Muscle of leg (tissue), 11 donors: ENCODE results near the gene TNS1. TPM values are rescaled to one million over a fixed set of nuclear protein-coding genes. Genes with fewer than 3 reads are reported as not detected.
"Not testable (repeated sequence)": the region's sequence is repeated elsewhere in the genome, so short reads cannot be mapped to it uniquely, and the experiment has no call there.

Experiments used
- DNase-seq: peaks from one replicate; pipeline ENCODE4 v3.0.0; 2013
- H3K27ac ChIP-seq: one replicate; pipeline ENCODE4 v1.5.1; 2013; ENCODE audit warnings: mild to moderate bottlenecking, low read length, control low read depth
- H3K27me3 ChIP-seq: one replicate; pipeline ENCODE4 v1.6.1; 2013; ENCODE audit warnings: low read length; ENCODE audit not compliant: control insufficient read depth, insufficient read depth
- H3K36me3 ChIP-seq: one replicate; pipeline ENCODE4 v1.6.1; 2013; ENCODE audit warnings: low read length; ENCODE audit not compliant: control insufficient read depth, insufficient read depth
- H3K4me1 ChIP-seq: one replicate; pipeline ENCODE4 v1.6.1; 2013; ENCODE audit warnings: low read length; ENCODE audit not compliant: control insufficient read depth, insufficient read depth
- H3K4me3 ChIP-seq: one replicate; pipeline ENCODE4 v1.5.1; 2013; ENCODE audit warnings: low read length, control low read depth
- H3K9me3 ChIP-seq: replicated peaks from 2 replicates; pipeline ENCODE4 v1.6.1; 2013; ENCODE audit warnings: low read depth, low read length; ENCODE audit not compliant: control insufficient read depth
- WGBS: methylation state at CpG from one replicate; pipeline ENCODE4 v1.1.5; 2013; ENCODE audit warnings: missing lambda C conversion rate; ENCODE audit not compliant: insufficient coverage; 5-methylcytosine and 5-hydroxymethylcytosine counted together
- polyA plus RNA-seq, 8 donors: library from polyadenylated mRNA; unstranded; fragments of 120-200 nt; gene quantifications; one replicate each; pipeline versions ENCODE4 v1.2.1 to v1.2.3, GENCODE V29; 2013; ENCODE audit warnings: inconsistent platforms in 1 of 8, low replicate concordance in 1 of 8; ENCODE audit not compliant: insufficient read length in 8 of 8, insufficient read depth in 1 of 8
- total RNA-seq: library from RNA; stranded (reverse); fragments of 120-200 nt; gene quantifications from one replicate; pipeline ENCODE4 v1.2.4, GENCODE V29; 2013

Gene TNS1
- total and polyA plus RNA-seq, 9 donors = 68.1 to 129 (median 114) TPM

DNA sequence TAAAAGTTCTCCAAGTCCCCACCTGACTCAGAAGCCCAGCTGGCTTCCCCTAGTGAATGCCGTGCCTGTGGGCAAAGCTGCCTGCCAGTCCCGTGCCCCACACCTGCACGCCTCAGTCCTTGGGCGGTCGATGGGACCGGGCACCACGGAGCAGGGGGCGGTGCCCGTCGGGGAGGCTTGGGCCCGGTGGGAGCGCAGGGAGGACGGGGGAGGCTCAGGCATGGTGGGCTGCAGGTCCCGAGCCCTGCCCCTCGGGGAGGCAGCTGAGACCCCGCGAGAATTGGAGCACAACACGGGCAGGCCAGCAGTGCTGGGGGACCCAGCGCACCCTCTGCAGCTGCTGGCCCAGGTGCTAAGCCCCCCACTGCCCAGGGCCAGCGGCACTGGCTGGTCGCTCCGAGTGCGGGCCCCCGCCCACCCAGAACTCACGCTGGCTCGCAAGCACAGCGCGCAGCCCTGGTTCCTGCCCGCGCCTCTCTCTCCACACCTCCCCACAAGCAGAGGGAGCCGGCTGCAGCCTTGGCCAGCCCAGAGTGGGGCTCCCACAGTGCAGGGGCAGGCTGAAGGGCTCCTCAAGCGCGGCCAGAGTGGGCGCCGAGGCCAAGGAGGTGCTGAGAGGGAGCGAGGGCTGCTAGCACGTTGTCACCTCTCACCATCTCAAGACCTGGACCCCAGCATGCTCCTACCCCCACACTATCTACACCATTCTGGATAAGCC, 215.5 kb downstream of the TNS1 start:
- WGBS = 93% methylated on average over 18 of the region's 37 CpGs
- no peak overlapping the region for H3K27ac ChIP-seq

DNA sequence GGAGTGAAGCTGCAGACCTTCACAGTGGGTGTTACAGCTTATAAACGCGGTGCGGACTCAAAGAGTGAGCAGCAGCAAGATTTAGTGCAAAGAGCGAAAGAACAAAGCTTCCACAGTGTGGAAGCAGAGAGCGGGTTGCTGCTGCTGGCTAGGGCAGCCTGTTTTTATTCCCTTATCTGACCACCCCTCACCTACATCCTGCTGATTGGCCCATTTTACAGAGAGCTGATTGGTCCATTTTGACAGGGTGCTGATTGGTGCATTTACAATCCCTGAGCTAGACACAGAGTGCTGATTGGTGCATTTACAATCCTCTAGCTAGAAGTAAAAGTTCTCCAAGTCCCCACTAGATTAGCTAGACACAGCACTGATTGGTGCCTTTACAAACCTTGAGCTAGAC, 216.2 kb downstream of the TNS1 start:
- peaks cover 11% of the 10 kb centered on the region for H3K4me1 ChIP-seq
- H3K9me3 ChIP-seq, H3K27me3 ChIP-seq, H3K36me3 ChIP-seq, DNase-seq, H3K4me3 ChIP-seq, H3K27ac ChIP-seq: not testable (repeated sequence)
- 86% methylated on average over 5 of the region's 5 CpGs for WGBS

More for the DNA sequence above, 215.5 kb downstream of the TNS1 start:
- no peak for DNase-seq
- H3K4me1 ChIP-seq = peaks cover 11% of the 10 kb centered on the region
- peaks cover 3% of the 10 kb centered on the region for H3K36me3 ChIP-seq
- H3K4me3 ChIP-seq = no peak overlapping the region
- H3K27me3 ChIP-seq = no peaks in the 10 kb centered on the region
- H3K9me3 ChIP-seq = peaks cover 3% of the 10 kb centered on the region

DNA sequence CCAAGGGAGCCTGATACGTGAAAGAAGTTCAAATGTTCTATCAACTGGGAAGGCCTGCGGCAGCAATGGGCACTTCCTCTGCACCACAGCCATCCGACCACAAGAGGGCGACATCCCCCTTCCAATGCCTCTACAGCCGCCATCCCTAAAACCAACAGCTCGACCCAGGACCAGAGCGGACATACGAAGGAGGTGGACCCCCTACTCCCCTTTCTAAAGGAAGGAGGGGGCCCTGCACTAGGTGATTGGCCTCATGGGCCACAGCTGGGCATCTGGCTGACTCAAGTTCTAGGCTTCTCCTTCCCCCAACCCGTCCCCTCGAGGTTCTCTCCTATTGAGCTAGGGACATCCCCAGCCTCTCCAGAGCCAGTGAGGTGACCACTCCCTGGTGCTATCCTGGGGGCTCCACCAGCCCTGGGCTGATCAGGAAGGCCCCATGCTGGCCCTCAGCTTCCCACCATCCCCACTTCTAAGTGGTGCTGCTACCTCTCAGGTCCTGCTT, 217.2 kb downstream of the TNS1 start:
- DNase-seq = peak; percentile 77
- peaks cover 11% of the 10 kb centered on the region for H3K4me1 ChIP-seq
- no peak overlapping the region for H3K27ac ChIP-seq
- 11% methylated on average over 10 of the region's 10 CpGs for WGBS
- H3K4me3 ChIP-seq = no peak overlapping the region
- no peaks in the 10 kb centered on the region for H3K27me3 ChIP-seq
- peaks cover 3% of the 10 kb centered on the region for H3K9me3 ChIP-seq
- H3K36me3 ChIP-seq = peaks cover 3% of the 10 kb centered on the region

DNA sequence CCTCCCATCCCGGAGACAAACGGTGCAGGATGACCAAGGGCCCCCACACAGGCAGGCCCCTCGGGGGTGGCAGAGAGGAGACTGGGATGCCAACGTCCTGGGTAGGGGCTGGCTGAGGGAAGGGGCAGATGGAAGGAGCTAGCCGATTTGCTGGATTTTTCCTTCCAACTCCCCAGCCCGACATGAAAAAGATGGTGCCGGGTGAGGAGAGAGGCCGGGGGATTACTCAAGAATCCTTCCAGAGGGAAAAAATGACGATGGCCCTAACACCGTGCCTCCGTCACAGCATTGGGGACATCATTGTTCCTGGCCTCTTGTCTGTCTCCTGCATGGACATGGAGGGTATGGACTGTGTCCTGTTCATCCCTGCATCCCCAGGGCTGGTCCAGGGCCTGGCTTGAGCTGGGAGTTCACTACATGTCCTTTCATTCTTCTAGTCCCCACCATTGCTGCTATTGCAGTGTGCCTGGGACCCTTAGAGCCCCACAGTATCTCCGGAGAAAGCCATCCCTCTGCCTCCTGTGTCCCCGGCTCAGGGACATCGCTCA, 217.7 kb downstream of the TNS1 start:
- Histone ChIP-seq H3K36me3 (peaks cover 3% of the 10 kb centered on the region), H3K4me1 (peaks cover 9% of the 10 kb centered on the region), H3K27ac (no peak overlapping the region), H3K9me3 (peaks cover 3% of the 10 kb centered on the region), H3K27me3 (no peaks in the 10 kb centered on the region), H3K4me3 (no peak overlapping the region)
- WGBS = 55% methylated on average over 7 of the region's 14 CpGs
- no peak for DNase-seq

DNA sequence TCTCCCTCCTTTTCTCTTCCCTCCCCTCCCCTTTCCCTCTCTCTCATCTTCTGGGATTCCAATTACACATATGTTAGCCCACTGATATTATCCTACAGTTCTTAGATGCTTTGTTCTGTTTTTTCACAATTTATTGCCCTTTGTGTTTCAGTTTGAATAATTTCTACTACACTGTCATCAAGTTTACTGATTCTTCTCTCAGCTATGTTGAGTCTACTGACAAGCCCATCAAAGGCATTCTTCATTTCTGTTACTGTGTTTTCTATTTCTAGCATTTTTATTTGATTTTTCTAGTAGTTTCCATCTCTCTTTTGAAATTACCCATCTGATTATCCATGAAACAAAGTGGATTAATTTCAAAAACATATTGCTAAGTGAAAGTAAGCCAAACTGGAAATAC, 219.6 kb downstream of the TNS1 start:
- no peak for DNase-seq
- Histone ChIP-seq H3K36me3 (peaks cover 2% of the 10 kb centered on the region), H3K27ac (no peak overlapping the region), H3K27me3 (no peaks in the 10 kb centered on the region), H3K4me1 (peaks cover 2% of the 10 kb centered on the region), H3K4me3 (no peak overlapping the region), H3K9me3 (peaks cover 3% of the 10 kb centered on the region)

DNA sequence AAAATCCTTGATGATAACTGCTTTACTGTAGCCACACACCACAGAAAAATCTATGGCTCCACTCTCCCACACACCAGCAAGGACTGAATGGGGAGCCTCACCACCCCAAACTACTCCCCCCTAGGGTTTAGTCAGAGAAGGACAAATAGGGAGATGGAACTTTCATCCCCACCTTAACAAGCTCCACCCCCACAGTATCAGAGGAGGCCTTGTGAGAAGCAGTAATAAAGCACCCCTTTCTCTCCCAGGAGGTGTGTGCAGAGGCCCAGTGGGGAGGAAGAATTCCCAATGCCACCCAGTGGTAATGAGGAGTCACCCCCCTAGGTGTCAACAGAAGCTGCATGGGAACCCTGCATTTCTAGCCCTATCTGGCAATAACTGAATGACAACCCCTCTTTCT, 224.9 kb downstream of the TNS1 start:
- H3K27ac ChIP-seq = no peak overlapping the region
- no peak overlapping the region for H3K4me3 ChIP-seq
- DNase-seq = no peak
- peaks cover under 1% of the 10 kb centered on the region for H3K9me3 ChIP-seq
- H3K4me1 ChIP-seq = no peaks in the 10 kb centered on the region
- no peaks in the 10 kb centered on the region for H3K36me3 ChIP-seq
- H3K27me3 ChIP-seq = no peaks in the 10 kb centered on the region

DNA sequence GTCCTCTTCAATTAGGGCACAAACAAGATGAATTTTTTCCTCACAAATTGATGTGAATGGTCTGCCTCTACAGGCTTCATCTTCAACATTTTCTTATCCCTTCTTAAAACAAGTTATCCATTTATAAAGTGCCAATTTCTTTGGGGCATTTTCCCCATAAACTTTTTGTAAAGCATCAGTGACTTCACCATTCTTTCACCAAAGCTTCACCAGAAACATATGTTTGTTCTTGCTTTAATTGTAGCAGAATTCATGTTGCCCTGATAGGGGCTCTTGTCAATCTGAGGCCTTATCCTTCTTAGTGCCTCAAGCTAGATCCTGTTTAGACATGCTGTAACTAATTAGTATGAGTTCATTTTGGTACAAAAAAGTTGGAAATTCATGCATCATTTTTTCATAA, 226.2 kb downstream of the TNS1 start:
- Histone ChIP-seq H3K27me3 (no peaks in the 10 kb centered on the region), H3K4me3 (no peak overlapping the region), H3K27ac (no peak overlapping the region), H3K4me1 (no peaks in the 10 kb centered on the region), H3K9me3 (no peaks in the 10 kb centered on the region), H3K36me3 (no peaks in the 10 kb centered on the region)
- no peak for DNase-seq

DNA sequence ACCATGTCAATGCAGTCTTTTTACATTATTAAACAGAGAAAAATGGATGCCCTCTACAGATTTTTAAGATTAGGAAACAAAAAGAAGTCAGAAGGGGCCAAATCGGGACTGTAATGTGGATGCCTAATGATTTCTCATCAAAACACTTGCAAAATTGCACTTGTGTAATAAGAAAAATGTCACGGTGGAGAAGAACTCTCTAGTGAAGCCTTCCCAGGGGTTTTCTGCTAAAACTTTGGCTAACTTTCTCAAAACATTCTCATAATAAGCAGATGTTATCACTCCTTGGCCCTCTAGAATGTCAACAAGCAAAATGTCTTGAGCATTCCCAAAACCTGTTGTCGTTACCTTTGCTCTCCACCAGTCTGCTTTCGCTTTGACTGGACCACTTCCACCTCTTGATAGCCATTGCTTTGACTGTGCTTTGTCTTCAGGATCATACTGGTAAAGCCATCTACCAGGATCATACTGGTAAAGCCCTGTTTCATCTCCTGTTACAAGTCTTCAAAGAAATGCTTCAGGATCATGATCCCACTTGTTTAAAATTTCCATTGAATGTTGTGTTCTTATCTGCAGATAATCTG, 226.8 kb downstream of the TNS1 start:
- H3K27ac ChIP-seq = no peak overlapping the region
- H3K9me3 ChIP-seq = no peaks in the 10 kb centered on the region
- H3K27me3 ChIP-seq = no peaks in the 10 kb centered on the region
- no peak for DNase-seq
- no peaks in the 10 kb centered on the region for H3K4me1 ChIP-seq
- H3K36me3 ChIP-seq = no peaks in the 10 kb centered on the region
- 86% methylated on average over 2 of the region's 4 CpGs for WGBS
- H3K4me3 ChIP-seq = no peak overlapping the region

DNA sequence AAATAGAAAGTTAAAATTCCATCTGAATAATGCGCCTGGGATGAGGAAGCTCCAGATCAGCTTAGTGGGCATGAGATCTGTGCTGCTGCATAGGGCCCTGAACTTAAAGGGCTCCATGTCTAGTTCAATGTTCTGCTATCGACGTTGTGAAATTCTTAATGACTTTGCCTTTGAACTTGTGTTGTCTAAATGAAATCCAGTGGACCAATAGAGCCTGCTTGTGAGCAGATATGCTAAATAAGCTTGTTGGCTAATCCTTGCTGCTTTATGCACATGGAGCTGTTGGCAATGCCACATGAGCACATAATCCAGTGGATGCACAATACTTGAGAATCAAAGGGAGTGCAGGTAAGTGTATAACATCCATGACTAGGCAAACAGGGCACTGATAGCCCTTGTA, 228.6 kb downstream of the TNS1 start:
- no peaks in the 10 kb centered on the region for H3K4me1 ChIP-seq
- H3K9me3 ChIP-seq = no peaks in the 10 kb centered on the region
- H3K27ac ChIP-seq = no peak overlapping the region
- no peaks in the 10 kb centered on the region for H3K36me3 ChIP-seq
- WGBS = 71% methylated on average over 3 of the region's 3 CpGs
- no peak for DNase-seq
- H3K27me3 ChIP-seq = no peaks in the 10 kb centered on the region
- no peak overlapping the region for H3K4me3 ChIP-seq

DNA sequence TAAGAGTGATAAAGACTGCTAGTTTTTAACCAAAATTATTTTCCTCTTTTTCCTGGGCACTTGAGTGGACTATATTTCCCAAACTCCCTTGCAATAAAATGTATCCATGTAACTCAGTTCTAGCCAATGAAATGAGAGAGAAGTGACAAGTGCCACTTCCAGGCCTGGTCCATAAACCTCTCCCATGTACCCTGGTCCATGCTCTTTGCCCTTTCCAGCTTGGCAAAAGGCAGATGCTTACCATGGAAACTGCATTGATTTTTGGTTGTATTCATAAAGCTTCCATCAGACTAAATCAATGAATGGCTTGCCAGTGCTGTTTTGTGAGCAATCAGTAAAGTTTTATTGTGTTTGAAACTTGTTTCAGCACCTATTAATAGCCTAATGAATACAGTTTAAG, 229.3 kb downstream of the TNS1 start:
- no peak overlapping the region for H3K4me3 ChIP-seq
- H3K9me3 ChIP-seq = no peaks in the 10 kb centered on the region
- no peak overlapping the region for H3K27ac ChIP-seq
- DNase-seq = no peak
- no peaks in the 10 kb centered on the region for H3K36me3 ChIP-seq
- no peaks in the 10 kb centered on the region for H3K27me3 ChIP-seq
- H3K4me1 ChIP-seq = no peaks in the 10 kb centered on the region
